ENCODE measurements around the gene DAPK1. TPM values are rescaled to one million over a fixed set of nuclear protein-coding genes. Genes with fewer than 3 reads are reported as not detected.

DAPK1 gene
- total and polyA plus RNA-seq, 2 donors (not counting 3 experiments of a cell fraction or from before 2014, with no cell fraction given): 58.9 to 119 TPM

GRCh38 chr9:87622098-87622497, 124.4 kb downstream of the DAPK1 start:
- BruUV-seq (replicated peaks): no TSS peak
- FAIRE-seq: no peak
- no peak overlapping the region for H3K27ac ChIP-seq (ENCODE audit: insufficient read depth, low read depth, low read length)
- H3K9me3 ChIP-seq (replicated peaks; ENCODE audit: control insufficient read depth, insufficient read depth, low read length): no peaks in the 10 kb centered on the region
- no peaks in the 10 kb centered on the region for H3K9me1 ChIP-seq (replicated peaks; ENCODE audit: control insufficient read depth, extremely low read depth, insufficient read depth, low read length)
- H3K4me1 ChIP-seq (ENCODE audit: control insufficient read depth, extremely low read depth, insufficient read depth, low read length): no peaks in the 10 kb centered on the region
- intact Hi-C loops (cut with micrococcal nuclease): no loop called here
- H3K27me3 ChIP-seq (ENCODE audit: control insufficient read depth in 2 of 2, insufficient read depth in 2 of 2, low read length in 2 of 2): no peaks in the 10 kb centered on the region
- H4K20me1 ChIP-seq (replicated peaks; ENCODE audit: control insufficient read depth, extremely low read depth, insufficient read depth, low read length): no peaks in the 10 kb centered on the region
- H2AFZ ChIP-seq (ENCODE audit: low read depth, low read length): no peak overlapping the region
- H3K4me2 ChIP-seq (ENCODE audit: insufficient read depth, low read length): no peak overlapping the region
- H3K36me3 ChIP-seq (ENCODE audit: control insufficient read depth in 2 of 2, extremely low read depth in 1 of 2, insufficient read depth in 2 of 2, low read length in 2 of 2): peaks cover 3 to 20% of the 10 kb centered on the region in 2 experiments
- TF ChIP-seq FOS (IDR thresholded peaks at IDR 0.05; ENCODE audit: borderline replicate concordance, insufficient read depth, low read length) (no peak), MAX (IDR thresholded peaks at IDR 0.05; ENCODE audit: insufficient read depth, insufficient read length) (no peak), CTCF (IDR thresholded peaks at IDR 0.05; ENCODE audit: extremely low read depth in 1 of 2, insufficient read depth in 1 of 2, low read depth in 1 of 2, low read length in 2 of 2) (no peak), GATA2 (IDR thresholded peaks at IDR 0.05; ENCODE audit: insufficient read depth, insufficient read length, low read depth, low read length) (no peak), POLR2A (IDR thresholded peaks at IDR 0.05; ENCODE audit: low read depth, low read length) (no peak), MYC (IDR thresholded peaks at IDR 0.05; ENCODE audit: low read depth, low read length) (no peak), JUN (IDR thresholded peaks at IDR 0.05; ENCODE audit: borderline replicate concordance, insufficient read depth, insufficient read length, low read depth) (no peak), EZH2 (IDR thresholded peaks at IDR 0.05; ENCODE audit: borderline replicate concordance, low read depth, low read length, severe bottlenecking) (no peak), POLR2AphosphoS5 (IDR thresholded peaks at IDR 0.05; ENCODE audit: insufficient read depth, low read depth, low read length) (no peak)
- no peaks in the 10 kb centered on the region for H3K79me2 ChIP-seq (ENCODE audit: control insufficient read depth, insufficient read depth, low read length)
- dilution Hi-C loops (cut with MboI; ENCODE audit: extremely low pct_ligation_motif_present, low sequenced_read_pairs): no loop called here
- DNase-seq (ENCODE audit: low read depth, low spot score): no peak
- ChIA-PET POLR2A (no interaction called here), CTCF (no interaction called here)
- H3K4me3 ChIP-seq (replicated peaks in 1 of 3; ENCODE audit: insufficient read depth in 1 of 3, low read depth in 1 of 3, low read length in 3 of 3): no peak overlapping the region
- H3K9ac ChIP-seq (replicated peaks; ENCODE audit: extremely low read depth, insufficient read depth, low read length): no peak overlapping the region
